ENCODE data around the gene EYS.
"Not testable (repeated sequence)": the region's sequence is repeated elsewhere in the genome, so short reads cannot be mapped to it uniquely, and the experiment has no call there.

EYS gene

DNA sequence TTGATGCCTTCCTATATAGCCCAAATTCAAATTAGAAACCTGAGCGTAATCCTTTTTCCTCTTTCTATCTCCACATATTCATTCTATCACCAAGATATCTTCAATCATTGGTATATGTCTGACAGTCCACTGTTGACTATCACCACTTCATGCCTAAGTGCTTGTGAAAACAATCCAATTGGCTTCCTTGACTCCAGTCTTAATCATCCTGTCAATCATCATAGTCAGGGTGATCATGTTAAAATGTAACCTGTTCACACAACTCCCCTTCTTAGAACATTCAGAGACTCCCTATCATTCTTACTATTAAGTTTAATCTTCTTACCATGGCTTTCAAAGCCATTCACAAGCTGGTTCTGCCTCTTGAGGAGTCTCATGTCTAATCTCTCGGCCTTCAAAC, 1454.8 kb downstream of the EYS start:
- no peak for DNase-seq (ENCODE audit: low read depth)
- no peak overlapping the region for H3K4me3 ChIP-seq (ENCODE audit: low read depth, low read length)
- TF ChIP-seq, protein P1, sequence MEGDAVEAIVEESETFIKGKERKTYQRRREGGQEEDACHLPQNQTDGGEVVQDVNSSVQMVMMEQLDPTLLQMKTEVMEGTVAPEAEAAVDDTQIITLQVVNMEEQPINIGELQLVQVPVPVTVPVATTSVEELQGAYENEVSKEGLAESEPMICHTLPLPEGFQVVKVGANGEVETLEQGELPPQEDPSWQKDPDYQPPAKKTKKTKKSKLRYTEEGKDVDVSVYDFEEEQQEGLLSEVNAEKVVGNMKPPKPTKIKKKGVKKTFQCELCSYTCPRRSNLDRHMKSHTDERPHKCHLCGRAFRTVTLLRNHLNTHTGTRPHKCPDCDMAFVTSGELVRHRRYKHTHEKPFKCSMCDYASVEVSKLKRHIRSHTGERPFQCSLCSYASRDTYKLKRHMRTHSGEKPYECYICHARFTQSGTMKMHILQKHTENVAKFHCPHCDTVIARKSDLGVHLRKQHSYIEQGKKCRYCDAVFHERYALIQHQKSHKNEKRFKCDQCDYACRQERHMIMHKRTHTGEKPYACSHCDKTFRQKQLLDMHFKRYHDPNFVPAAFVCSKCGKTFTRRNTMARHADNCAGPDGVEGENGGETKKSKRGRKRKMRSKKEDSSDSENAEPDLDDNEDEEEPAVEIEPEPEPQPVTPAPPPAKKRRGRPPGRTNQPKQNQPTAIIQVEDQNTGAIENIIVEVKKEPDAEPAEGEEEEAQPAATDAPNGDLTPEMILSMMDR (IDR thresholded peaks at IDR 0.05; ENCODE audit: control insufficient read depth, extremely low read depth, insufficient read depth), result no peak

DNA sequence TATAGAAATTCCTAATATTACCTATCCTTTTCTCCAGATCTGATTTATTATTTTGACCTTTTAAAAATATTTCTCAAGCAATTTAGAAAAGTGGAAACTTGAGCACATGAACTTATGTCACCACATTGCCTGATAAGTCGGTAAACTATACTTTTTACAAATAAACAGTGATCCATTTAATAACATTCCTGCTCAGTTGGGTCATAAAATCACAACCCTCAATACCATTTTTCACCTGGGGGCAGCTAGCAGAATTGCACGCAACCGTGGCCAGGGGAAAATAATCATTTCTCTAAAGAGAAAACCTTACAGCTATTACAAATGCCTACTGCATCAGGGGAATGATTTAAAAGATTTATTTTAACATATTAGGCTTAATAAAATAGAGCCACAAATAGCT, 1456.9 kb downstream of the EYS start:
- no peak overlapping the region for H3K4me3 ChIP-seq (ENCODE audit: low read depth, low read length)
- no peak for DNase-seq (ENCODE audit: low read depth)
- TF ChIP-seq, protein P1 (IDR thresholded peaks at IDR 0.05; ENCODE audit: control insufficient read depth, extremely low read depth, insufficient read depth), result no peak

- TF ChIP-seq, protein P1 (IDR thresholded peaks at IDR 0.05; ENCODE audit: control insufficient read depth, extremely low read depth, insufficient read depth), result no peak
- no peak overlapping the region for H3K4me3 ChIP-seq (ENCODE audit: low read depth, low read length)
- DNase-seq (ENCODE audit: low read depth), result no peak
Observed at GRCh38 chr6:64249115-64249514, 1457.9 kb downstream of the EYS start.

DNA sequence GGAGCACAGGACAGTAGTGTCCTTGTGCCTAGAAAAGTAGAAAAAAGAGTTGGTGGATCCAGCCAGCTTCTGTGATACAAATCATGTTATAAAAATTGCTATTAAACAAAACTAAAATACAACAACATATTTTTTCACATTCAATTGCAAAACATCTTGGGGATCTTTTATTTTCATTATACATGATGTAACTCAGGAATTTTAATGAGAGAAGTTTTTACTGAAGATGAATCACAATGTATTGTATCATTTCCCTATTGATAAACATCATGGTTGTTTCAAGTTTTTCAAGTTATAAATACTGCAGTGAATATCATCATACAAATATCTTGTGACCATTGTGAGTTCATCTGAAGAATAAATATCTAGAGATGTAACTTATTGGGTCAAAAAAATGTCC, 1463.4 kb downstream of the EYS start:
- no peak for DNase-seq (ENCODE audit: low read depth)
- H3K4me3 ChIP-seq (ENCODE audit: low read depth, low read length), result no peak overlapping the region
- TF ChIP-seq, protein P1 (IDR thresholded peaks at IDR 0.05; ENCODE audit: control insufficient read depth, extremely low read depth, insufficient read depth), result no peak

- H3K4me3 ChIP-seq (ENCODE audit: low read depth, low read length); DNase-seq (ENCODE audit: low read depth): not testable (repeated sequence)
Observed at GRCh38 chr6:64238908-64239307, 1468.1 kb downstream of the EYS start.

DNA sequence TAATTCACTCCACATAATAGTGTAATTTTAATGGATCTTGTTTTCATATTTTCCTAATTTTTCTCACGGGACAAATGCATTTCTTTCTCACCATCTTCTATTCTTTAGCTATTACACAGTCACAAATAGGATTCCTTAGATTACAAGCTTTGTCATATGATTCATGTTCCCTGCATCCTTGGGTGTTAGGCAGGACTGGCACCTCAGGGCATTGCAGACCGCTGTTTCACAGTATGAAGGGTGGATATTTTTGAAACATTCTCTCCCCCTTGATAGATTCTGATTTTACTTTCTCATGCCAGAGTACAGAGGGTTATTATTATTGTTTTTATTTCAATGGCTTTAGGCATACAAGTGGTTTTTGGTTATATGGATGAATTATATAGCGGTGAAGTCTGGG, 1469.0 kb downstream of the EYS start:
- TF ChIP-seq, protein P1 (IDR thresholded peaks at IDR 0.05; ENCODE audit: control insufficient read depth, extremely low read depth, insufficient read depth), result no peak
- no peak for DNase-seq (ENCODE audit: low read depth)
- no peak overlapping the region for H3K4me3 ChIP-seq (ENCODE audit: low read depth, low read length)

DNA sequence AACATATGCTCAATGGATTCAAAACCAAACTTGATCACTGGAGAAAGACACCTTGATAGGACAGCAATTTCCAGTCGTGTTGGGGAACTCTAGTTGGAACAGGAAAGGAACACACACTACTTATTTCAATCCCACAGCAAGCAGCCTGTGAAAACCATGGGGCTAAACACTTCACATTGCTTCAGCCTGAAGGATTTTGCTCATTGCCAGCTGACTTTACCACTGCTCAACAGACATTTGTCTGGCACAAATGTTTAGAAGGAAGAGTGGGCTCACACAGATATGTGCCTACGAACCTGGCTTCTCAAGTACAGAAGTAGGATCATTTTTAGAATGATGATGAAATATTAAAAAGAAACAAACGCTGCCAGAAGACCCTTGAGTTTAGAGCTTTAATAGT, 1473.3 kb downstream of the EYS start:
- TF ChIP-seq, protein P1 (IDR thresholded peaks at IDR 0.05; ENCODE audit: control insufficient read depth, extremely low read depth, insufficient read depth), result no peak
- no peak overlapping the region for H3K4me3 ChIP-seq (ENCODE audit: low read depth, low read length)
- DNase-seq (ENCODE audit: low read depth), result no peak

Data from LNCaP clone FGC (cell line).